HEK293T (cell line): ENCODE measurements around the gene HSF5.
"Not testable (repeated sequence)": the region's sequence is repeated elsewhere in the genome, so short reads cannot be mapped to it uniquely, and the experiment has no call there.

Source experiments
- CTCF ChIA-PET: fragments of 350-600 bp; formaldehyde crosslinking; extraction: SDS; loops from one replicate; lab custom pipeline; 2021; ENCODE audit warnings: antibody characterized with exemption, inconsistent platforms; lab: Yijun Ruan, JAX
- POLR2A ChIA-PET: fragments of 350-600 bp; formaldehyde crosslinking; extraction: SDS; loops from one replicate; lab custom pipeline; 2020; ENCODE audit warnings: antibody characterized with exemption, inconsistent platforms; lab: Yijun Ruan, JAX
- DNase-seq: peaks from one replicate; pipeline ENCODE4 v3.0.0; 2012; ENCODE audit warnings: mixed read lengths; ENCODE audit errors: extremely low spot score
- ARNT ChIP-seq: fragments of 450-650 bp; IDR thresholded peaks from 2 replicates; pipeline ENCODE4 v1.6.1; 2017; ENCODE audit warnings: mild to moderate bottlenecking
- BHLHE40 ChIP-seq: fragments of 450-650 bp; IDR thresholded peaks from 2 replicates; pipeline ENCODE4 v1.6.1; 2016; ENCODE audit warnings: mild to moderate bottlenecking, moderate library complexity, borderline replicate concordance
- CTBP1 ChIP-seq: fragments of 450-650 bp; IDR thresholded peaks from 2 replicates; pipeline ENCODE4 v1.6.1; 2016; ENCODE audit warnings: borderline replicate concordance
- ELF4 ChIP-seq: fragments of 450-650 bp; IDR thresholded peaks from 2 replicates; pipeline ENCODE4 v1.6.1; 2017; ENCODE audit warnings: antibody characterized with exemption
- FOXA1 ChIP-seq: fragments of 450-650 bp; IDR thresholded peaks from 2 replicates; pipeline ENCODE4 v1.6.1; 2016; ENCODE audit warnings: mild to moderate bottlenecking
- FOXK2 ChIP-seq: fragments of 450-650 bp; IDR thresholded peaks from 2 replicates; pipeline ENCODE4 v1.6.1; 2016; ENCODE audit warnings: mild to moderate bottlenecking
- FOXM1 ChIP-seq: fragments of 450-650 bp; IDR thresholded peaks from 2 replicates; pipeline ENCODE4 v1.6.1; 2017; ENCODE audit warnings: mild to moderate bottlenecking, borderline replicate concordance
- HDGF ChIP-seq: fragments of 450-650 bp; IDR thresholded peaks from 2 replicates; pipeline ENCODE4 v1.6.1; 2017; ENCODE audit warnings: antibody characterized with exemption, borderline replicate concordance
- L3MBTL2 ChIP-seq: fragments of 450-650 bp; conservative IDR thresholded peaks from 2 replicates; pipeline ENCODE4 v1.6.1; 2016; ENCODE audit warnings: mild to moderate bottlenecking
- LEF1 ChIP-seq: fragments of 450-650 bp; IDR thresholded peaks from 2 replicates; pipeline ENCODE4 v1.6.1; 2017; ENCODE audit warnings: mild to moderate bottlenecking, borderline replicate concordance
- NFRKB ChIP-seq: fragments of 450-650 bp; IDR thresholded peaks from 2 replicates; pipeline ENCODE4 v1.6.1; 2016; ENCODE audit warnings: mild to moderate bottlenecking, moderate library complexity
- PKNOX1 ChIP-seq: fragments of 450-650 bp; IDR thresholded peaks from 2 replicates; pipeline ENCODE4 v1.6.1; 2016
- SP1 ChIP-seq: fragments of 450-650 bp; IDR thresholded peaks from 2 replicates; pipeline ENCODE4 v1.6.1; 2017
- SUZ12 ChIP-seq: fragments of 450-650 bp; IDR thresholded peaks from 2 replicates; pipeline ENCODE4 v1.6.1; 2016; ENCODE audit warnings: mild to moderate bottlenecking
- TARDBP ChIP-seq: fragments of 450-650 bp; IDR thresholded peaks from 2 replicates; pipeline ENCODE4 v1.6.1; 2016
- ZNF384 ChIP-seq: fragments of 450-650 bp; IDR thresholded peaks from 2 replicates; pipeline ENCODE4 v1.6.1; 2016

HSF5 gene

GRCh38 chr17:58484600-58484999 is 3.6 kb downstream of the HSF5 start:
- POLR2A ChIA-PET: no interaction called here
- CTCF ChIA-PET: no interaction called here

GRCh38 chr17:58481798-58482197 is 6.4 kb downstream of the HSF5 start:
- POLR2A ChIA-PET, DNase-seq: not testable (repeated sequence)

More at GRCh38 chr17:58484600-58484999, 3.6 kb downstream of the HSF5 start:
- no peak for DNase-seq
- no peak for TF ChIP-seq LEF1
- TF ChIP-seq PKNOX1: no peak
- no peak for TF ChIP-seq FOXA1
- no peak for TF ChIP-seq L3MBTL2
- TF ChIP-seq CTBP1: no peak
- TF ChIP-seq FOXM1: no peak
- no peak for TF ChIP-seq HDGF
- no peak for TF ChIP-seq ARNT
- TF ChIP-seq ZNF384: no peak
- no peak for TF ChIP-seq NFRKB
- TF ChIP-seq SP1: no peak
- no peak for TF ChIP-seq FOXK2
- TF ChIP-seq BHLHE40: no peak
- TF ChIP-seq SUZ12: no peak

GRCh38 chr17:58480090-58480489 is 8.1 kb downstream of the HSF5 start:
- POLR2A ChIA-PET: no interaction called here
- TF ChIP-seq CTBP1 (no peak), NFRKB (no peak), TARDBP (no peak), FOXA1 (no peak), SUZ12 (no peak), SP1 (no peak), PKNOX1 (no peak), HDGF (no peak), ZNF384 (no peak), BHLHE40 (no peak), L3MBTL2 (no peak), ELF4 (no peak), ARNT (no peak), FOXK2 (no peak), FOXM1 (no peak), LEF1 (no peak)
- CTCF ChIA-PET: no interaction called here
- DNase-seq: no peak

More at GRCh38 chr17:58481798-58482197, 6.4 kb downstream of the HSF5 start:
- CTCF ChIA-PET: not testable (repeated sequence)

- TF ChIP-seq L3MBTL2 (no peak), LEF1 (no peak), HDGF (no peak), TARDBP (no peak), CTBP1 (no peak), NFRKB (no peak), ARNT (no peak), ZNF384 (no peak), SUZ12 (no peak), FOXM1 (no peak), PKNOX1 (no peak)
- DNase-seq: no peak
- ChIA-PET CTCF (no interaction called here), POLR2A (no interaction called here)
Measured at GRCh38 chr17:58476812-58477211, 11.4 kb downstream of the HSF5 start.

GRCh38 chr17:58475985-58476384 is 12.2 kb downstream of the HSF5 start:
- no peak for TF ChIP-seq ZNF384
- no peak for TF ChIP-seq NFRKB
- TF ChIP-seq ELF4: no peak
- TF ChIP-seq LEF1: no peak
- TF ChIP-seq L3MBTL2: no peak
- no peak for TF ChIP-seq FOXA1
- TF ChIP-seq BHLHE40: no peak
- TF ChIP-seq CTBP1: no peak
- TF ChIP-seq FOXK2: no peak
- no peak for TF ChIP-seq SP1
- TF ChIP-seq SUZ12: no peak
- no peak for TF ChIP-seq ARNT
- no peak for TF ChIP-seq PKNOX1
- TF ChIP-seq TARDBP: no peak
- no peak for TF ChIP-seq HDGF
- TF ChIP-seq FOXM1: no peak
- ChIA-PET POLR2A (no interaction called here), CTCF (no interaction called here)
- DNase-seq: no peak

- CTCF ChIA-PET: no interaction called here
- no peak for TF ChIP-seq FOXA1
- no peak for TF ChIP-seq L3MBTL2
- no peak for TF ChIP-seq SP1
- TF ChIP-seq PKNOX1: no peak
- no peak for TF ChIP-seq ELF4
- no peak for TF ChIP-seq NFRKB
- no peak for TF ChIP-seq SUZ12
- no peak for TF ChIP-seq ARNT
- TF ChIP-seq TARDBP: no peak
- no peak for TF ChIP-seq CTBP1
- TF ChIP-seq BHLHE40: no peak
- no peak for TF ChIP-seq FOXK2
- TF ChIP-seq HDGF: no peak
- TF ChIP-seq ZNF384: no peak
- no peak for DNase-seq
- POLR2A ChIA-PET: no interaction called here
Measured at GRCh38 chr17:58470356-58470755, 17.9 kb downstream of the HSF5 start.
